ENCODE measurements around the gene SRRM3.

DNA sequence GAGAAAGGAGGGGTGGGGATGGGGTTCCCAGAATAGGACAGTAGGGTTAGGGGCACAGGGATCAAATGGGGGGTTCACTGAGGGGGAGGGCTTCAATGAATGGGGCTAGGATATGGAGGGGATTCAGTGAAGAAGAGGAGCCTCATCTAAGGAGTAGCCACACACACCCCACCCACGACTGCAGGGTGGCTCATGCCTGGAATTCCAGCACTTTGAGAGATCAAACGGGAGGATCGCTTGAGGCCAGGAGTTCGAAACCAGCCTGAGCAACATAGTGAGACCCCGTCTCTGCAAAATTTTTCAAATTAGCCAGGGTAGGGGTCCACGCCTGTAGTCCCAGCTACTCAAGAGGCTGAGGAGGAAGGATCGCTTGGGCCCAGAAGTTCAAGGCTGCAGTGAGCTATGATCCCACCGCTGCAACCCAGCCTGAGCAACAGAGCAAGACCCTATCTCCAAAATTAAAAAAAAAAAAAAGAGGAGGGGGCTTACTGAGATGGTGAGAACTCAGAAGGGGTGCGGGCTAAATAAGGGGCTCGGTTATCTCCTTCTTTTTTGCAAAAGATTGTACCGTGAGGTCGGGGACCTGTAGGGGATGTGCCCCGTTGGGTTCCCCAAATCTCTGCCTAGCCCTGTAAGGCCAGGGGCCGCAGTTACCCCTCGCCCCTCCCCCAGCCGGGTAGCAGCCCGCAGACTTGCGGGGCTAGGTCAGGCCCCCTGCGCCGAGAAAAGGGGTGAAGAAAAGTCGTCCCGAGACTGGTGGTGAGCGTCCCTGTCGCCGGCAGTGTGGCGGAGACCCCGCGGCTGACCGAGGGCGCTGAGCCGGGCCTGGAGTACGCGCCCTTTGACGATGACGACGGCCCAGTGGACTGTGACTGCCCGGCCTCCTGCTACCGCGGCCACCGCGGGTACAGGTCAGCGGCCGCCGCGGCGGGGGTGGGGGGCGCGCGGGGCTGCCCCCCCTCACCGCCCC, 57.7 kb downstream of the SRRM3 start:
- TF ChIP-seq, protein P1, sequence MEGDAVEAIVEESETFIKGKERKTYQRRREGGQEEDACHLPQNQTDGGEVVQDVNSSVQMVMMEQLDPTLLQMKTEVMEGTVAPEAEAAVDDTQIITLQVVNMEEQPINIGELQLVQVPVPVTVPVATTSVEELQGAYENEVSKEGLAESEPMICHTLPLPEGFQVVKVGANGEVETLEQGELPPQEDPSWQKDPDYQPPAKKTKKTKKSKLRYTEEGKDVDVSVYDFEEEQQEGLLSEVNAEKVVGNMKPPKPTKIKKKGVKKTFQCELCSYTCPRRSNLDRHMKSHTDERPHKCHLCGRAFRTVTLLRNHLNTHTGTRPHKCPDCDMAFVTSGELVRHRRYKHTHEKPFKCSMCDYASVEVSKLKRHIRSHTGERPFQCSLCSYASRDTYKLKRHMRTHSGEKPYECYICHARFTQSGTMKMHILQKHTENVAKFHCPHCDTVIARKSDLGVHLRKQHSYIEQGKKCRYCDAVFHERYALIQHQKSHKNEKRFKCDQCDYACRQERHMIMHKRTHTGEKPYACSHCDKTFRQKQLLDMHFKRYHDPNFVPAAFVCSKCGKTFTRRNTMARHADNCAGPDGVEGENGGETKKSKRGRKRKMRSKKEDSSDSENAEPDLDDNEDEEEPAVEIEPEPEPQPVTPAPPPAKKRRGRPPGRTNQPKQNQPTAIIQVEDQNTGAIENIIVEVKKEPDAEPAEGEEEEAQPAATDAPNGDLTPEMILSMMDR (IDR thresholded peaks at IDR 0.05) = no peak
- no peak for TF ChIP-seq EP300 (IDR thresholded peaks at IDR 0.05)

Data from tibial nerve (tissue), 4 donors.